Middle frontal gyrus (tissue), 1 donor: ENCODE results near the gene GNE.
"Not testable (repeated sequence)": the region's sequence is repeated elsewhere in the genome, so short reads cannot be mapped to it uniquely, and the experiment has no call there.

Source experiments
- DNase-seq: peaks from one replicate; pipeline ENCODE4 v3.0.0-alpha.2; 2015; ENCODE audit warnings: low spot score; ENCODE audit errors: extremely low spot score

GNE gene, protein sequence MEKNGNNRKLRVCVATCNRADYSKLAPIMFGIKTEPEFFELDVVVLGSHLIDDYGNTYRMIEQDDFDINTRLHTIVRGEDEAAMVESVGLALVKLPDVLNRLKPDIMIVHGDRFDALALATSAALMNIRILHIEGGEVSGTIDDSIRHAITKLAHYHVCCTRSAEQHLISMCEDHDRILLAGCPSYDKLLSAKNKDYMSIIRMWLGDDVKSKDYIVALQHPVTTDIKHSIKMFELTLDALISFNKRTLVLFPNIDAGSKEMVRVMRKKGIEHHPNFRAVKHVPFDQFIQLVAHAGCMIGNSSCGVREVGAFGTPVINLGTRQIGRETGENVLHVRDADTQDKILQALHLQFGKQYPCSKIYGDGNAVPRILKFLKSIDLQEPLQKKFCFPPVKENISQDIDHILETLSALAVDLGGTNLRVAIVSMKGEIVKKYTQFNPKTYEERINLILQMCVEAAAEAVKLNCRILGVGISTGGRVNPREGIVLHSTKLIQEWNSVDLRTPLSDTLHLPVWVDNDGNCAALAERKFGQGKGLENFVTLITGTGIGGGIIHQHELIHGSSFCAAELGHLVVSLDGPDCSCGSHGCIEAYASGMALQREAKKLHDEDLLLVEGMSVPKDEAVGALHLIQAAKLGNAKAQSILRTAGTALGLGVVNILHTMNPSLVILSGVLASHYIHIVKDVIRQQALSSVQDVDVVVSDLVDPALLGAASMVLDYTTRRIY

DNA sequence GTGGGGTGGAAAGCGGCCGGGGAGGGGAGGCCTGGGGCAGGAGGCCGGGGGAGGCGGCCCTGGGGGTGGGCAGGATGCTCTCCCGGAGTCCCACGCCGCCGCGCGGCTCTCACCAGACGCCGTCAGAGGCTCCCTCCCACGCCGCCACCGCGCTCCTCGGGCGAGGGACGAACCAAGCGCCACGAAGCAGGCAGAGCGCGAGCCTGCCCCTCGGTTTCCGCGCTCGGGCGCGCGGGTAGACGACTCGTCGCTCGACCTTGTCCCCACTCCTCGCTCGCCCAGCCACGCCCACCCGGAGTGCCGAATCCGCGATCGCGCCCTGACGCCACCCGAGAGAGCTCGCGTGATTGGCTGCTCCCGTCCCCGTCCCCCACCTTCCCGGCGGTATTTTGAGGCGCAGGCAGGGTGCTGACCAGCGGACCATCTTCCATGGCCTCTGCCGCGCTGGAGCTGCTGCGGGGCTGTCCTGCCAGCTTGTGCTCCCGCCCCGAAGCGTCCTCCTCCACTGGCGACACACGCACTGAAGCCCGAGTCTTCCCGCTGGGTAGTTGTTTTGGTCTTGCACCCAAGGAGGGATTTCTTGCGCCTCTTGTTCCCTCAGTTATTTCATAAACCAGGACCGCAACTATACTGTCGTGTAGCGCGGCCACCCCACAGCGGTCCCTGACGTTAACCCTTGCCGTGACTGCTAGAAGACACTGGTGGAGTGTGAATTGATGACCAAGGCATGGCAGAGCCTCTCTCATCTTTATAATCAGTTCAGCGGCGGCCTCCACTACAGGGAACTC is at the start of gene GNE:
TSS of gene GNE (minus strand) at position 241 of the 788 bp plus-strand sequence. CDS start 9,093 bp downstream, outside the sequence.
- DNase-seq: peak; percentile 94

DNA sequence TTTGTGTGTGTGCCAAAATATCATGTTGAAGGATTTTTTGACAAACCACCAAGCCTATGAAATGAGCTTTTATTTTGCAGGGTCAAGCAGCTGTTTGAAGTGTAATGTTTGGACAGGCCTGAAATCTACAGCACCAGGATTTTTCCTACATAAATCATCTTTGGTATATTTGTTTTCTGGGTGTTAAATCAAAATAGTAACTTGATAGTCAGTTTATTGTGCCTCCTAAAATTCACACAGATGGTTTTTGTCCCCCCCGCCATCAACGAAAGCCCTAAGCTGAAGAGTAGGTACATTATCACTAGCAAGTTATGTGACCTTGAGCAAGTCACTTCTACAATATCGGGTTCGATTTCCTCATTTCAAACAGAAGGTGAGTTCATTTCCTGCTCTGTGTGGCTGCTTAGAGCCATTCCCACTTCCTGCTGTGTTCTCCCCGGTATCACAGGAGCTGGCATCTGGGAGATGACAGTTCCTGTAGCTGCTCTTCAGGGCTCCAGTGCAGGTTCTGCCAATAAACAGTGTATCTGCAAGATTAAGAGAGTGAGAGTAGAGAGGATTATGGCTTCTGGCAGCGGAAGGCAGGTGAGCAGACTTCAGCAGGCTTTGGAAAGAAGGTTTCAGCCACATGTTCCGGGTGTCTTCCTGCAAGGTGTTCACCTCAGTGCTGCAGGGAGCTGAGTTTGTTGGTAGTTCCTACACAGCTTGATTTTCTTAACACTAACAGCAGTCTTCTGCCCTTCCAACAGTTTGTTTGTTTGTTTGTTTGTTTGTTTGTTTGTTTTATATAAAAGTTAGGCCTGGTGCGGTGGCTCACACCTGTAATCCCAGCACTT is 48.4 kb upstream of the GNE start:
- no peak for DNase-seq

DNA sequence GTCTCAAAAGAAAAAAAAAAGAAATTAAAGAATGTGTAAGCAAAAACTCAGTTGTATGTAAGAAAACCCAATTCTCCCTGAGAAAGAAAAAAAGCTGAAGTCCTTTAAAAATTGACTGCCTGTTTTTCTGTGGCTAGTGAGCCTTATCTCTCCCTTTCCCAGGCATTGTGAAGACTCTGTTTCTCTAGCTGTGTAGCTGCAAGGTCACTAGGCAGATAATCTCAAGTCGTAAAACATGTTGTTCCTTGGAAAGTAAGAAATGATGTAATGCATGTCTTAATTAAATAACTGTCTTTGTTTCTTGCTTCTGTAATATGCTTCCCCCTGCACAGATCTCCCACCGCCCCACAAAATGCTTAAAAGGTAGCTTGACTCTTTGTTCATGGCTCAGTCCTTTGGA is 46.1 kb upstream of the GNE start:
- not testable (repeated sequence) for DNase-seq

DNA sequence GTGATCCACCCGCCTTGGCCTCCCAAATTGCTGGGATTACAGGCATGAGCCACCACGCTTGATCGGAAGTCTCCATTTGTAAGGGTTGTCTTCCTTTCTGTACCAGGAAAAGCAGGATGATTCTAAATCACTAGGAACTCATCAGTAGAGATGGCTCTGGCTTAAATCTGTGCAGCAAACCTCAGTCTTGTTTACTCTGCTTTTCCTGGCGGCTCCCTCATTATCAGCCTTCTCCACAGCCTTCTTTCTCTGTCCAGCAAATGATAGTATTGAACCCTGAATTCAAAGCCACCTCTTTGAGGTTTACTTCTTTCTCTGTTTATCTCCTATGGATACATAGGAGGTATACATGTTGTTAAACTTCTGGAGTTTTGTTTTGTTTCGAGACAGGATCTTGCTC is 43.0 kb upstream of the GNE start:
- no peak for DNase-seq

DNA sequence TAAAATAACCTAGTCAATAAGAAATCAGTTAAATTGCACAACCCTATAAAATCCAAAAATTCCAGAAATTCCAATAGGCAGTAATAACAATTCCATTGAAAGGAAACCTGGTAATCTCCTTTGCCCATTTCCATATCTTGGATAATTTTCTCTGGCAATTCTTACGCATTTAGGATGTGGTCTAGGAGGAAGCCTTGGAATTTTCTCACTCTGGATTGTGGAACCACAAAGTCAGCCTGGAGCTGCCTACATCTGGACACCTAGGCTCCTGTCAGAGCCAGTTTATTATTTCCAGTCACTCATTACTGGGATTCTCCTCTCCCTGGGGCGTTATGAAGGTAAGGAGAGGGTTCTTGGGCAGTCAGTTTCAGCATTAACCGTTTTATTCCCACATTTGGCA is 40.3 kb upstream of the GNE start:
- no peak for DNase-seq

DNA sequence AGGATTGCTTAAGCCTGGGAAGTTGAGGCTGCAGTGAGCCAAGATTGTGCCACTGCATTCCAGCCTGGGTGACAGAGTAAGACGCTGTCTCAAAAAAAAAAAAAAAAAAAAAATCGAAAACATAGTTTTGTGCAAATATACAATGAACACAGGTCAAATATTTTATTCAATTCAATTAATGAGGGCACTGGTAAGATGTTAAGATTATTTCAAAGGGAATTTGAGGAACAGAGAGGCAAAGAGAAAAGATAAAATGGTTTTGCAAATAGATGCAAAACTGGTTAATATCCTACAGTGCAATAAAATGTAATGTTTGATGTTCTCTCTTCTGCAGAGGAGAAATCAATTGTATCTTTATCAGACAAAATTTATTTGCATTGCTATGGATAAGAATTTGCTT is 39.5 kb upstream of the GNE start:
- no peak for DNase-seq

DNA sequence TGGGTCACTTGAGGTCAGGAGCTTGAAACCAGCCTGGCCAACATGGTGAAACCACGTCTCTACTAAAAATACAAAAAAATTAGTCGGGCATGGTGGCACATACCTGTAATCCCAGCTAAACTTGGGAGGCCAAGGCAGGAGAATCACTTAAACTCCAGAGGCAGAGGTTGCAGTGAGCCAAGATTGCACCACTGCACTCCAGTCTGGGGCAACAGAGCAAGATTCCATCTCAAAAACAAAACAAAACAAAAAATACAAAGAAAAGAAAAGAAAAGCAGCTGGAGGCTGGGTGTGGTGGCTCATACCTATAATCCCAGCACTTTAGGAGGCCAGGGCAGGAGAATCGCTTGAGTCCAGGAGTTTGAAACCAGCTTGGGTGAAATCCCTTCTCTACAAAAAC is 36.7 kb upstream of the GNE start:
- not testable (repeated sequence) for DNase-seq

DNA sequence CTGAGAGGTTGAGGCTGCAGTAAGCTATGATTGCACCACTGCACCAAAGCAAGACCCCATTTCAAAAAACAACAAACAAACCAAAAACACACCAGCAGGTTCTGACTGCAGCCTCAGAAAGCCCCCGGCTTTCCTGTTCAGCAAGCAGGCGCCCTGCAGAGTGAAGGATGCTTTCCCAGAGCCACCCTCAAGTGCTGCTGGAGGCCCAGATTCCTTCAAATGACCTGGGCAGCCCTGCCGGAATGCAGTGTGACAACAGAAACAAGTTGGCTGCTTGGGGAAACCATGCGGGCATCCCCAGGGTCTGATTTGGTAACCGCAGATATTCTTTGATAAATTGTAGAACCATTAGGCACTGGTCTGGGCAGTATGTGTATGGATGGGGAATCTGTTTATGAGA is 35.7 kb upstream of the GNE start:
- no peak for DNase-seq

DNA sequence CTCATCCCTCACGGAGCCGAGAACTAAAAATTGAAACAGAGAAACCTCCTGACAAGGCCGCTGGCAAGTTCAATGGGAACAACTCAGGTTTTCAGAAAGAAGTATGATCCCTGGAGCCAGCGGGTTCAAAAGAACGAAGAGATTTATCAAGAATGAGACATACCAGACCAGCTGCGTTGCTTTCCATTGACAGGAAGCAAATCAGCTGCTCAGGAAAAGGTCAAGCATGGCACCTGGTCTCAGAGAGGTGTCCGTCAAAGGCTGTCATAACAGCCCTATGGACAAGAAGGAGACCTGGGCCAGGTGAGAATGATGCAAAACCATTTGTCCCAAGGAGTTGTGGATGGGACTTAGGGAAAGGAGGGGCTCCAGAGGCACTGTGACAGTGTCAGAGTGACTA is 34.9 kb upstream of the GNE start:
- DNase-seq: no peak

DNA sequence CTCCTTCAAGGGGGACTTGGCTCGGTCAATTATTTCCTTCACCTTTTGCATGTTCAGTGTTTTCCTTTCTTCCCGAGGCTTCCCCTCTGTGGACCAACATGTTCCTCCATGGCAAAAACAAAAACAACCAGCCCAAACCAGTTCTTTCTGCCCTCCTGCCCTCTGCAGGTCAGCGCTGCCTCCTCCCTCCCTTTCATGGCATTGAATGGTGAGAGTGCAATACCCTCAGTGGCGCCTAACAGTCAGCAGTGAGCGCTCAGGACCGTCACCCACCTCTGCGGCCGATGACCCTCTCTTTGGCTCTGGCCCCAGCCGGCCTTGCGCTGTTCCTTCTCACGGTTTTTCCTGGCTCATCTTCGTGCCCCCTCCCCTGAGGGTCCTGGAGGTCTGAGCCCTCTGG is 34.4 kb upstream of the GNE start:
- no peak for DNase-seq

DNA sequence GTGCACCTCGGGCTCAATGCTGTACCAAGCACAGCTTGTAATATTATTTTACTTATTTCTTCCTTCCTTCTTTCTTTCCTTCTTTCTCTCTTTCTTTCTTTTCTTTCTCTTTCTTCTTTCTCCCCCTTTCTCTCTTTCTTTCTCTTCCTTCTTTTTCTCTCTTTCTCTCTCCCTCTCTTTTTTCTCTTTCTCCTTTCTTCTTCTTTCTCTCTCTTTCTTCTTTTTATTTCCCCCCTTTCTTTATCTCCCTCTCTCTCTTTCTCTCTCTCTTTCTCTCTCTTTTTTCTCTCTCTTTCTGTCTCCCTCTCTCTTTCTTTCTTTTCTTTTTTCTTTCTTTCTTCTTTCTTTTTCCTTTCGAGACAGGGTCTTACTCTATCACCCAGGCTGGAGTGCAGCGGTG is 32.7 kb upstream of the GNE start:
- DNase-seq: no peak

DNA sequence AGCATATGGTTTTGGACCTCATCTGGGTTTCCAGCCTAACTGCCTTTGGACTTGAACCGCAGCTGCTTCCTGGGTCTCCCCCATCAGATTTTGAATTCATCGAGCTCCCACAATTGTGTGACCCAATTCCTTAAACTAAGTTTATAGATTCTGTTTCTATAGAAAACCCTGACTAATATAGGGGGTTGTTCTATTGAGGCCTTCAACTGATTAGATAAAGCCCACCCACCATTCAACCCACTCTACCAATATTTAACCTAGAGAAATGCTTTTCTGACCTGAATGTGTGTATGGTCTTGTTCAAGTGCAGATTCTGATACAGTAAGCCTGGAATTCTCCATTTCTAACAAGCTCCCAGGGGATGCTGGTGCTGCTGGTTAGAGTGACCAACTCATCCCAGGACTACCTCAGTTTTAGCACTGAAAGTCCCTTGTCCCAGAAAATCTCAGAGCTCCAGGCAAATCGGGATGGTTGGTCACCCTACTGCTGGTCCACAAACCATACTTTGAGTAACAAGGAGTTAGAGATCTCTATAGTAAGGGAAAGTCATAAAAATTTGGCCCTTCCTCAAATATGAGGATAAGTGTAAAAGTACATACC is 31.7 kb upstream of the GNE start:
- no peak for DNase-seq

DNA sequence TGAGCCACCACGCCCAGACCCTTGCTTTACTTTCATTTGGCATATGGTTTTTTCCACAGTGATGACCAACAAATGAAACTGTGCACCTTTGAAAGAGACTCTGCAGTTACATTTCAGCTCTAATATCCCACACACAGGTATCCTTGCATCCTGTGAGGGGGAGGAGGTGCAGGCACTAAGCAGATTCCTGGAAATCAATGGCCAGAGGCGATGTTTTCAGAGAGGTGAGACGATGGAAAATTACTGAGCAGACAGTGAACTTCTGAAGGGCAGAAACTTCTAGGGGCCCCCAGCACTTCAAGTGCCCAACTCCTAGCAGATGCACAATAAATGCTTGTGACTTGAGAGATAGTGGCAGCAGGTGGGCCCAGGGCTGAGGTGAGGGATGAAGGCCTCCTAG is 29.8 kb upstream of the GNE start:
- DNase-seq: no peak

DNA sequence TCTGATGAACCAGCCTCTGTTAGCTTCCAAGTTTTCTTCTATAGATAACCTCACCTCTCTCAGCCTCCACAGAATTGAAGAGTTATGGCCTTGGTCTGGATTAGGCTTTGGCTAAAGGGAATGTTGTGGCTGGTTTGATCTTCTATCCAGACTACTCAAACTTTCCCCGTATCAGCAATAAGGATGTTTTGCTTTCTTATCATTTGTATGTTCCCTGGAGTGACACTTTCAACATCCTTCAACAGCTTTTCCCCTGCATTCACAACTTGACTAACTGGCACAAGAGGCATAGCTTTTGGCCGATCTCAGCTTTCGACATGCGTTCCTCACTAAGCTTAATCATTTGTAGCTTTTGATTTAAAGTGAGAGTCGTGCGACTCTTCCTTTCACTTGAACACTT is 28.1 kb upstream of the GNE start:
- no peak for DNase-seq

DNA sequence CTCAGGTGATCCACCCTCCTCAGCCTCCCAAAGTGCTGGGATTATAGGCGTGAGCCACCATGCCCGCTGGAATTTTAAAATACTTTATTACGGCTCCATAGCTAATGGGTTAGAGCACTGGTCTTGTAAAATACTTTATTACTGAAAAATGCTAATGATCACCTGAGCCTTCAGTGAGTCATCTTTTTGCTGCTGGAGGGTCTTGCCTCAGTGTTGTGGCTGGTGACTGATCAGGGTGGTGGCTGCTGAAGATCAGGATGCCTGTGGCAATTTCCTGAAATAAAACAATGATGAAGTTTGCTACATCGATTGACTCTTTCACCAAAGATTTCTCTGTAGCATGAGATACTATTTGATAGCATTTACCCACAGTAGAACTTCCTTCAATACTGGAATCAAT is 26.0 kb upstream of the GNE start:
- DNase-seq: no peak

DNA sequence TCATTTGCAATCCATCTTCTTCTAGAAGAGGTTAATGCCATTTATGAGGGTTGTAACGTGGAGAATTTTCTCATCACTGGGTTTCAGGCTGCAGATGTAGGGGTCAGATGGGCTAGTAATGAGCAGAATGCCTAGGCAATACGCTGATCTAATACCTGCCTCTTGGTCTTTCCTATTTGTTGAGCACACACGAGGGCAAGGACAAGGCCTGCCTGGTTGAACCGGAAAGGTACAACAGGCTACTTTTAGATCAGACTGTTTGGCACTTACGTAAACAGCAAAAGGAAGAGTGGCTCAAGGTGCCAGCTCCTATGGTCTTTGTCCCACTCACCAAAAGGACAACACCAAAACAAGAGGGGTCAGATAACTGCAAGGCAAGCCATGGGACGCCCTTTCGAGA is 24.0 kb upstream of the GNE start:
- DNase-seq: no peak

DNA sequence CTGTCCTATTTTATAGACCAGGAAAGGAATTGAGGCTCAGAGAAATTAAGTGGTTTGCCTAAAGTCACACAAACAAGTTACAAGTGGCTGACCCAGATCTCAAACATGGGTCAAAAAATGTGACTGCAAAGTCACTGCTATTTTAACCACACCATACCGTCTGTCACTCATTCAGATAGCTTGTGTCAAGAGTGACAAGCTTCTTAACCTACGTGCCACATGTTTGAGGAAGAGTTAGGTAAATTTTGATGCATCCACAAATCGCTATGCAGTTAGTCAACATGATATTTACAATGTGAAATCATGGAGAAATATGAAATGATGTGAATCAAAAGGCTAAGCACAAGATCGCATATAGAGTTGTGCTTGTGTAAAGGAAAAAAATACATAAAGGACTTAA is 22.7 kb upstream of the GNE start:
- DNase-seq: no peak

DNA sequence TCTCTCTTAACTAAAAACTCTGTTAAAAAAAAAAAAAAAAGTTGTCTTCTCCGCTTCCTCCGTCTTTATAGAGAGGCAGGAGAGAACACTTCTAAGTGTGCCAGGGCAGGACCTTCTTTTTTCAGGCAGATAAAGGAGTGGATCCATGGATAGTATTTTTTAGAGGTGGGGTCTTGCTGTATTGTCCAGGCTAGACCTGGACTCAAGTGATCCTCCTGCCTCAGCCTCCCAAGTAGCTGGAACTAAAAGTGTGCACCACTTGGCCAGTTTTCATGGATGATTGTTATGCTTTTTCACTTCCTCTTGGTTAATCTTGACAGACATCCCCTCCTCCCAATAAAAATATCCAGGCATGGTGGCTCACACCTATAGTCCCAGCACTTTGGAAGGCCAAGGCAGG is 20.0 kb upstream of the GNE start:
- no peak for DNase-seq

DNA sequence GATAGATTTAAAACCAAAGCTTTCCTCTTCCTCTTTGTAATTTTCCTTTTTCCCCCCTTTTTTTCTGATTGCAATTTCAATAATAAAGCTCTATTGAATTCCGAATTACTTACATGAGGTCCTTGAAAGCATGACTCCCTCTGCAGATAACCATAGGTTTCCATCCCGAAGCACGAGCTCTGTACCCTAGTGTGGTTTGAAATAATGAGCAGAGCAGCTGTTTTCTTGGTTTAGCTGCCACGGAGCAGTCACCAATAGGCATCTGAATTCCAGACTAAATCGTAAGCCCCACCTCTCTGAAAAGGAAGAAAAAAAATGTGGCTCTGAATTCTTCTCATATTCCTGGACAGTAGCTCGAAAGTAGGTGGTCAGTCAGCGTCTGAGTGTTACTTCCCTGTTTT is 18.5 kb upstream of the GNE start:
- no peak for DNase-seq

DNA sequence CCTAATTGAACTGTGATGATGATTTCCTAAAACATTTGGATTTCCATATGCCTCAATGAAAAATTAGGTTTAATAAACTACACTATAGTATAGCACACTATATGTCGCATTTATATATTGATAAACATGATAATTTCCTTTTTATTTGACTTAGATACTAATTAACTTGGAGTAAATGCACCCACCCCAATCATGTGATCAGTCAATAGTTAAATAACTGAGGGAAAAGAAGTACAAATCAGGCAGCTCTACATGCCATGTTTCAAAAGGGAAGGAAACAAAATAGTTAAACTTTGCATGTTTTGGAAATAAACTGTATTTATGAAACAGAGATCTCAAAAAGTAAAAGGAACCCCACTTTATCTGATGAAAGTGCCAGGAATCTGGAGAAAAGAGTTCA is 18.0 kb upstream of the GNE start:
- no peak for DNase-seq

DNA sequence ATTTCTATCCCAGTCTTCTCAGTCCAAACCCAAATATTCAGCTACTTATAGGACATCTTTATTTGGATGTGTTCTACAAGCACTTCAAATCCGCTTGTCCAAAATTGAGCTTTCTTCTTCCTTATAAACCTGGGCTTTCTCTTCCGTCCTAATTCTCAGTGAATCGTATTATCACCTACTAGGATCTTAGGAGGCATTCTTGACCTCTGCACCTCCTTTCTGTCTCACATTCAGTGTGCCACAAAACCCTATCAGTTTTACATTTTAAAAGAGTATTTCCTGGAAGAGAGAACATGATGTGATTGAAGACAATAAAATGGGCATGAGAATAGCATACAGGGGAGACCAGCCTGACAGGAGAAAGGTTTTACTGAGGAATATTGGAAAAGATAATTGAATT is 16.8 kb upstream of the GNE start:
- no peak for DNase-seq
